NT2/D1 (cell line): ENCODE data around the gene PPP6R3.

Experiments
- DNase-seq: peaks from one replicate; pipeline ENCODE4 v3.0.0-alpha.2; 2011; ENCODE audit warnings: low read depth, low spot score
- H3K27me3 ChIP-seq: 2 replicates; pipeline ENCODE4 v1.6.0; 2011; ENCODE audit warnings: mild to moderate bottlenecking; ENCODE audit not compliant: insufficient read length, insufficient read depth
- H3K36me3 ChIP-seq: 2 replicates; pipeline ENCODE4 v1.6.1; 2011; ENCODE audit warnings: mild to moderate bottlenecking, low read length, mixed read lengths; ENCODE audit not compliant: insufficient read depth, insufficient read length
- H3K4me1 ChIP-seq: 2 replicates; pipeline ENCODE4 v1.5.1; 2011; ENCODE audit not compliant: insufficient read depth, insufficient read length
- H3K4me3 ChIP-seq: 2 replicates; pipeline ENCODE4 v1.5.1; 2011; ENCODE audit warnings: low read depth; ENCODE audit not compliant: insufficient read length
- H3K9ac ChIP-seq: 2 replicates; pipeline ENCODE4 v1.6.0; 2011; ENCODE audit warnings: low read depth; ENCODE audit not compliant: insufficient read length
- H3K9me3 ChIP-seq: 2 replicates; pipeline ENCODE4 v1.5.1; 2011; ENCODE audit warnings: mild to moderate bottlenecking, low read length; ENCODE audit not compliant: insufficient read depth
- SUZ12 ChIP-seq: IDR thresholded peaks from 2 replicates; pipeline ENCODE4 v1.6.1; 2011; ENCODE audit not compliant: insufficient read length, insufficient read depth; ENCODE audit errors: extremely low read depth
- YY1 ChIP-seq: IDR thresholded peaks from 2 replicates; pipeline ENCODE4 v1.6.1; 2011; ENCODE audit not compliant: insufficient read length, insufficient read depth
- ZNF274 ChIP-seq: IDR thresholded peaks from 2 replicates; pipeline ENCODE4 v1.6.1; 2011; ENCODE audit warnings: mild to moderate bottlenecking, low read depth, low read length

PPP6R3 gene

GRCh38 chr11:68658097-68658496 lies 197.5 kb downstream of the PPP6R3 start:
- H3K27me3 ChIP-seq, result peaks cover 4% of the 10 kb centered on the region
- H3K4me3 ChIP-seq, result no peak overlapping the region
- TF ChIP-seq ZNF274 (no peak), SUZ12 (no peak), YY1 (no peak)
- H3K9ac ChIP-seq, result no peak overlapping the region
- peaks cover 6% of the 10 kb centered on the region; the same call in 1 of the 2 replicates for H3K9me3 ChIP-seq
- no peak for DNase-seq
- no peaks in the 10 kb centered on the region for H3K36me3 ChIP-seq
- H3K4me1 ChIP-seq, result no peaks in the 10 kb centered on the region

- Histone ChIP-seq H3K9ac (no peak overlapping the region), H3K36me3 (no peaks in the 10 kb centered on the region), H3K27me3 (peaks cover 8% of the 10 kb centered on the region), H3K9me3 (peaks cover 6% of the 10 kb centered on the region; the same call in 1 of the 2 replicates), H3K4me3 (no peak overlapping the region), H3K4me1 (no peaks in the 10 kb centered on the region)
- TF ChIP-seq ZNF274, result no peak
- TF ChIP-seq YY1, result no peak
- TF ChIP-seq SUZ12, result no peak
- no peak for DNase-seq
Measured at GRCh38 chr11:68658661-68659060, 198.1 kb downstream of the PPP6R3 start.

GRCh38 chr11:68659158-68659921 lies 198.8 kb downstream of the PPP6R3 start:
- no peaks in the 10 kb centered on the region for H3K4me1 ChIP-seq
- no peak for TF ChIP-seq SUZ12
- TF ChIP-seq YY1, result no peak
- no peak for TF ChIP-seq ZNF274
- no peaks in the 10 kb centered on the region for H3K36me3 ChIP-seq
- no peak overlapping the region for H3K4me3 ChIP-seq
- DNase-seq, result no peak
- H3K27me3 ChIP-seq, result peaks cover 9% of the 10 kb centered on the region
- no peak overlapping the region for H3K9ac ChIP-seq
- peaks cover 6% of the 10 kb centered on the region; the same call in 1 of the 2 replicates for H3K9me3 ChIP-seq

- H3K36me3 ChIP-seq, result no peaks in the 10 kb centered on the region
- H3K9me3 ChIP-seq, result peaks cover 3% of the 10 kb centered on the region; the same call in 1 of the 2 replicates
- H3K27me3 ChIP-seq, result peaks cover 9% of the 10 kb centered on the region
- no peaks in the 10 kb centered on the region for H3K4me1 ChIP-seq
- H3K4me3 ChIP-seq, result no peak overlapping the region
- TF ChIP-seq SUZ12, result no peak
- no peak for TF ChIP-seq YY1
- no peak for TF ChIP-seq ZNF274
- H3K9ac ChIP-seq, result no peak overlapping the region
- no peak for DNase-seq
Measured at GRCh38 chr11:68660066-68660810, 199.7 kb downstream of the PPP6R3 start.

- no peaks in the 10 kb centered on the region for H3K4me1 ChIP-seq
- H3K4me3 ChIP-seq, result no peak overlapping the region
- no peaks in the 10 kb centered on the region; the same call in 1 of the 2 replicates for H3K9me3 ChIP-seq
- no peaks in the 10 kb centered on the region for H3K36me3 ChIP-seq
- DNase-seq, result no peak
- TF ChIP-seq SUZ12, result no peak
- no peak overlapping the region for H3K9ac ChIP-seq
- H3K27me3 ChIP-seq, result peaks cover 9% of the 10 kb centered on the region
Measured at GRCh38 chr11:68661014-68661413, 200.5 kb downstream of the PPP6R3 start.

GRCh38 chr11:68661697-68662603 lies 201.4 kb downstream of the PPP6R3 start:
- no peaks in the 10 kb centered on the region for H3K36me3 ChIP-seq
- H3K9ac ChIP-seq, result no peak overlapping the region
- H3K9me3 ChIP-seq, result no peaks in the 10 kb centered on the region; the same call in 1 of the 2 replicates
- DNase-seq, result no peak
- no peak overlapping the region for H3K4me3 ChIP-seq
- H3K4me1 ChIP-seq, result no peaks in the 10 kb centered on the region
- no peak for TF ChIP-seq ZNF274
- TF ChIP-seq SUZ12, result no peak
- TF ChIP-seq YY1, result no peak
- H3K27me3 ChIP-seq, result peaks cover 9% of the 10 kb centered on the region
